HG02798 (cell line): ENCODE measurements around the gene PDGFA.

ENCODE experiments used
- ATAC-seq: cut with Tn5 transposase; IDR thresholded peaks from one replicate; pipeline ENCODE4 v1.9.1; 2021; ENCODE audit warnings: mild to moderate bottlenecking; ENCODE audit not compliant: unreplicated experiment, poor library complexity

Gene PDGFA

DNA sequence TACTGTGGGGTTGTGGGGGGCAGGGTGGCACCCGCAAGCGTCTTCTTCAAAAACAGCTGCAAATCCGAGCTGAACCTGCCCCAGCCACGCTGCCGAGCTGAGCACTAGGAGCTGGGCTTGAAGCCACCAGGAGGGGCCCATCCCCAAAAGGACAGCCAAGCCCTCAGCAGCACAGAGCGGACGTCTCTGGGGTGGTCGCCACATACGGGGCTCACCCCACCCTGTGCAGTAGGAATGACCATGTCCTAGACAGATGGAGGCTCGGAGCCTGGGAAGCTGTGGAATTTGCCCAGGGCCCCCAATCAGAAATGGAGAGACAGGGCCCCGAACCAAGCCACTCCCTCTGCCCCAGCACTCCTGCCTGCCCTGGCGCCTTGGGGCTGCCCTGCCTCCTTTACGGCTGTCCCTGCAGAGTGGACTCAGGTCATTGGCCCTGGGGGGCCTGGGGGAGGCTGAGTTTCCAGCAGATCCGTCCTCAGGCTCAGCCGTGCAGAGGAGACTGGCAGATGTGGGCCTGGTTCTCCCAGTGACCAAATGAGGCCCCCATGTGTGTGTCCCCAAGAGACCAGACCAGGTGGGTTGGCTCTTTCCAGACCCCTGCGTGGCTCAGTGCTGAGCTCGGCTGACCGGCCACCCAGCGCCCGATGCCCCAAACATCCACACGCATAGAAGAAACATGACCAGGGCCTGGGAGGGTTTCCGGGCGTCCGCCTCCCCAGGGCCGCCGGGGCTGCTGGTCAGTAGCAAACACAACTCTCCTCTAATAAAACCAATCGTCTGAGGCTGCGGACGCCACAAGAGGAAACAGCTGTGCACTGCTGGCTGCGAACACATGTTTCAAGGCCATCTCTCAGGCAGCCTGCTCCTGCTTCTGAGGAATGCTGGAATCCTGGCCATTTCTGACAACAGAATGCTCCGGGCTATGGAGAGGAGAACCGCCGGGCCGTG lies 54.9 kb downstream of the PDGFA start:
- ATAC-seq = no peak

DNA sequence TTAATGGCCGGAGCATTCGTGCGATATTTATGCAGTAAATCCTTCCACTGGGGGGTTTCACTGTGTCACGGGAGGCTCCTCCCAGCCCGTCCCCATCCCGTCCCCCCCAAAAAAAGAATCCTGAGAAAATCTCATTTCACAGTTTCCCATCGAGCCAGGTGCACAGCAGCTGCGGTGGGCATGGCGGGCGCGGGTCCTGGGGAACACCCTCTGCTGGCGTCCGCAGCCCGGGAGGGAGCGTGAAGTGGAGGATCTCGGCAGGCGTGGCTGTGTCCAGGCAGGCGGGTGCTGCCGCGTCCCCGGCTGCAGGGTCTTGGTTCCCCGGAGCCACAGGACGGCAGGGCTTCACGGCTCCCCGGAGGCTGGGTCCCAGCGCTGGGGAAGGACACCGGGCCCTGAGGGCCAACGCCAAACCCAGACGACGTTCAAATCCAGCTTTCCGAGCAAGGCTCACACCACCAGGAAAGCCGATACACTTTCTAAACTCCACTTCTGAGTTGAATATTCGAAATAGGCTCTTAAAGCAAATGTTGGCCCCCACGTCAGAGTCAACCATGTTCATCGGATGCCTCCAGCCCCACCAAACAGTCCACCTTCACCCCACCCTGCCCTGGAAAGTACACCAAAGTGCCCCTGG lies 55.7 kb downstream of the PDGFA start:
- no peak for ATAC-seq

DNA sequence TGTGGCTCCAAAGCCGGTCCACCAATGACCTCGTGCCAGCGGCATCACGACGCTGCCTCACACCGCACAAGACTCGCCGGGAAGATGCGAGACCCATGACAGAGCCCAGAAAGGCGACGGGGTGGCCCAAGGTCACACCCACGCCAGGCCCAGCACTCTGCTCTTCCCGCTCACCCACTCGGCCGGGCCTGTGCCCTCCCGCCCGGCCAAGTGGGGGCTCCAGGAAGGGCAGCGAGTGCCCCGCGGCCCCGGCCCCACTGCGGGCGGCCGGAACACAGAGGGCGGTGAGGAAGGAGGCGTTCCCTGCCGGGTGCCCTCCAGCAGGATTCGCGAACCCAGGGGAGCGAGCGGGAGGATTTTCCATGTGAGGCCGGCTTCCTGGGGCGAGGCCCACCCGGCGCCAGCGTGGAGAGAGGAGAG lies 56.3 kb downstream of the PDGFA start:
- ATAC-seq = no peak

DNA sequence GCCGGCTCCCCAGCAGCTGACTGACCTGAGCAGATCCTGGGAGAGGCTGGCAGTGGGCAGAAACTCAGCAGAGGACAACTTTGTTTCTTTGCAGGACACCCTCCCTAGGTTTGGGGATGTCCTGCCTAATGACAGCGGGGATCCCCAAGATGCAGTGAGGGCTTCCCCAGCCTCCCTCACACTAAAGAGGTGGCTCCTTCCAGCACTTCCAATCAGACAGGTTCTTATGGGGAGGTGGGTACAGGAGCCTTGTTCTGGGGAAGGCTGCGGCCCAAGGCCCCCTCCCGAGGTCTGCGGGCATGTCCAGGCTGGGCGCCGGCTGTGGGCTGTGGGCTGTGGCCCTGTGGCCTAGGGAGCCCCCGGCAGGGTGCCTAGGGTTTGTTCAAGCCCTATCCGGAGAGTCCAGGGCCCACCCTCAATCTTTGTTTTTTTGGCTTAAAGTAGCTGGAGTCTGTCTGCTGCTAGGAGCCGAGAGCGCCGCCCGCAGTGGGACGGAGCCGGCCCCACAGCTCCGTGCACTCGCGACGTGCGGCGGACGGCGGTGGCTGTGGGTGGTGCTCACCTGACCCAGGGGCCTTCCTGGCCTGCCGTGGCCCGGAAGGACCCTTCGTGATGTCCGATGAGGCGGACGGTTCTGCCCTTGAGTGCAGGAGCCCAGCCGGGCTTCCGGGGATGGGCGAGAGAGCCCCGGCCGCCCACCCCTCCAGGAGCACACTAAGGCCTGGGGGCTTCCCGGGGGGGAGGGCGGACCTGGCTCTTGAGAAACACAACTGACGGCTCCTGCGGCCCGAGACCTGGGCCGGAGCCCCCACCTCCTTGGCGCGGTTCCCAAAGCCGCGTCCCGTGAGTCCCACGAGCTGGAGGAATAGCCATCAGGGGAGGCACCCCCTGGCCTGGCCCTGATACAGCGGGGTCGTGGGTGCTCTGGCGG lies 57.2 kb downstream of the PDGFA start:
- ATAC-seq = no peak

DNA sequence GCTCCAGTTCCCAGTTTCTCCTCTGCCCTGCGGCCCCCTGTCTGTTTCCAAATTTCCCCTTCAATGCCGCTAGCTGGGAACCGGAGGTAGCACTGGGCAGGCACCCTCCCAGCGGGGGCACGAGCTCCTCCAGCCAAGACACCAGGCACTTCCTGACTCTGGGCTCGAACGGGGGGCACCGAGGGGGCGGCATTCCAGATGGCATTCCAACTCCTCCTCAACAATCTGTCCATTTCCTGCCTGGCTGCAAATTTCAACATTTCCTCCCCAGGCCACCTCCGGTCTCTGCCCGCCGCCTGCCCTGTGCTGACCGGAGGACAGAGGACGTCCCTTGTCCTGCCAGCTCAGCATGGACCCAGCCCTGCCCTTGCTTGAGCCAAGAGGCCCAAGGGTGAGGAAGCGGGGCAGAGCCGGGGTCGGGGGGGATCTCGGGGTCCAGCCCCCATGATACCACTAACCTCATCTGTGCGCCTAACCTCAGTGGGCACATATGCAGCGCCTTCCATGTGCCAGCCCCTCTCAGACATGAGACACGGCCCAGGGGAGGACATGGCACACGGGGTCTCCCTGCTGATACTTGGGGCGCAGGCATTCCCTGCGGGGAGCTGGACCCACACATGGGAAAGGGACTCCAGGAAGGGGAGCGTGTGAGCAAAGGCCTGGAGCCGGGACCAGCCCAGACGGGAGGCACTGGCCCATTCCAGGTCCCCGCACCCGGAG lies 58.0 kb downstream of the PDGFA start:
- no peak for ATAC-seq

DNA sequence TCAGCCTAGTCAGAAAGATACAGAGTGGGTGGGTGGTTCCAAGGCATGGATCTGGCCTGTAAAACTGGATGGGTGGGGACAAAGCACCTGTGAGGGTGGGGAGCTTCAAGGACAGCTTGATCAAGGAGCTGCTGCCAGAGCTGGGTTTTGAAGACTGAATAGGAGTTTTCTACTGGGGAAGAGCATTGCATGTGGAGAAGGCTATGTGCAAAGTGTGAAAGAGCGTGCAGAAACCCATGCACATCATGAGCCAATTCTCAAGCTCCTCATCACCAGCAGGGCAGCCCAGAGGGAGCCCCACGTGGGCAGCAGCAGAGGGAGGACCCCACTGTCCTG lies 58.6 kb downstream of the PDGFA start:
- ATAC-seq = no peak

DNA sequence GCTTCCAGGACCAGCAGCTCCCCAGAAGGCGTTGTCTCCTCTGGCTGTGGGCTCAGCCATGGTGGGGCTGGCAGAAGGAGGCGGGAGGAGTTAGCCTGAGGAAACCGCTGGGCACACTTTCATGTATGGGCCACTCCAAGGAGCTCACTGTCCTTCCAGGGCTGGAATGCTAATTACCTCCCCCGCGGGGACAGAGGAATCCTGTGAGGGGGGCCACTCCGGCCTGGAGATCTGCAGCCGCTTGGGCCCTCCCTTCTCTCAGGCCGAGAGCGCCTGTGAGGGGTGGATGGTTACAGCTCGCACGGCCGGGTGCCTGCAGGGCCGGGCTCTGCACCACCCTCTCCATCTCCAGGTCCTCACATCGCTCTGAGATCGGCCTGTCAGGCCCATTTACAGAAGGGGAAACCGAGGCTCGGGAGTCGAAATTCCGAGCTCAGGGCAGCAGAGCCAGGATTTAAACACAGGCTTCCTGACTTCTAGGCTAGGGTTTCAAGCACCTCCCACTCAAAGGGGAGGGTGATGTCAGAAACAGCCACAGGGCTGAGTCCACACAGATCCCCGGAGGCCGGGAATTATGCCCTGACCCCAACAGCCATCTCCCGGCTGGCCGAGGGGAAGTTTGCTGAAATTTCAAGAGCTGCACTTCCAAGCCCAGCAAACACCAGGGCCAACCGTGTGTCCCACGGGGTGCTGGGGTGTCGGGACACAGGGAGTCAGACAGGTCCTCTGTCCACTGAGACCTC lies 59.1 kb downstream of the PDGFA start:
- no peak for ATAC-seq

DNA sequence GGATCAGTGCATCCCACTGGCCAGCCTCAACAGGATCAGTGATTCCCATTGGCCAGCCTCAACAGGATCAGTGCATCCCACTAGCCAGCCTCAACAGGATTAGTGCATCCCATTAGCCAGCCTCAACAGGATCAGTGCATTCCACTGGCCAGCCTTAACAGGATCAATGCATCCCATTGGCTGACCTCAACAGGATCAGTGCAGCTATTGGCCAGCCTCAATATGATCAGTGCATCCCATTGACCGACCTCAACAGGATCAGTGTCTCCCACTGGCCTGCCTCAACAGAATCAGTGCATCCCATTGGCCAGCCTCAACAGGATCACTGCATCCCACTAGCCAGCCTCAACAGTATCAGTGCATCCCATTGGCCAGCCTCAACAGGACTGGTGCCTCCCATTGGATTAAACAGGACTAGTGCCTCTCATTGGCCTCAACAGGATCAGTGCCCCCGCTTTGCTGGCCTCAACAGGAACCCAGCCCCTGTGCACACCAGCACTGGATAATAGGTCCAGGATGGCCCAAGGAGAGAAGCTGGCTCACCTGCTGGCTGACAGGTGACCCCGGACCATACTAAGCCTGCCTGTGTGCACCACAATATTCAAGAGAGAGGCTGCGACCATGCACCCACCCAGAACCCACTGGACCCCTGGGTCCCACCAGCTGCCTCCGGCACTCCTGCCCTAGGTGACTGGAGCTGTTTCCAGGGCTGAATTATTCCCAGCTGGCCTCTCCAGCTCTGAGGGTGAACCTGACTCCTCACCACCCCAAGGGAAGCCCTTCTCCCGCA lies 59.9 kb downstream of the PDGFA start:
- no peak for ATAC-seq

DNA sequence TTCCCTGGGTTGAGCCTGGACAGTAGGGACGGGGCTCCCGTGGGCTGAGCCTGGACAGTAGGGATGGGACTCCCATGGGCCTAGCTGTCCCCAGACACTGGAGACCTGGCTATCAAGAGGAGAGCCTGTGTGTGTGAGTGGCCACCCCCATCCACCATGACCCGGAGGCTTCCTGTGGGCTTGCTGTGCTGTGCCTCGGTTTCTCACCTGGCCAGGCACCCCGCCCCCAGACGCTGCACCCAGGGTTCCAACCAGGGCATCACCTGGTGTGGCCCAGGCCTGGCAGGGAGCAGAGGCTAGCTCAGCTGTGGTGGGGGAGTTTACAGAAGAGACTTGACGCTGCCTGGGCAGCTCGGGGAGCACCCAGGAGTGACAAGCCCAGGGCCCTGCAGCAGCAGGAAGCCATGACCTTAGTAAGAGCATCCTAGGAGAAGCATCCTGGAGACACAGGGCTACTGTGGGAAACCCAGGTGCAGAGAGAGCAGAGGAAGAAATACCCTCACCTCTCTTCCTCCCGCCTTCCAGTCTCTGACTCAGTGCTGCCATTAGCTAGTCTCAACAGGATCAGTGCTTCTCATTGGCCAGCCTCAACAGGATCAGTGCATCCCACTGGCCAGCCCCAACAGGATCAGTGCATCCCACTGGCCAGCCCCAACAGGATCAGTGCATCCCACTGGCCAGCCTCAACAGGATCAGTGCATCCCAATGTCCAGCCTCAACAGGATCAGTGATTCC lies 61.0 kb downstream of the PDGFA start:
- ATAC-seq = no peak

DNA sequence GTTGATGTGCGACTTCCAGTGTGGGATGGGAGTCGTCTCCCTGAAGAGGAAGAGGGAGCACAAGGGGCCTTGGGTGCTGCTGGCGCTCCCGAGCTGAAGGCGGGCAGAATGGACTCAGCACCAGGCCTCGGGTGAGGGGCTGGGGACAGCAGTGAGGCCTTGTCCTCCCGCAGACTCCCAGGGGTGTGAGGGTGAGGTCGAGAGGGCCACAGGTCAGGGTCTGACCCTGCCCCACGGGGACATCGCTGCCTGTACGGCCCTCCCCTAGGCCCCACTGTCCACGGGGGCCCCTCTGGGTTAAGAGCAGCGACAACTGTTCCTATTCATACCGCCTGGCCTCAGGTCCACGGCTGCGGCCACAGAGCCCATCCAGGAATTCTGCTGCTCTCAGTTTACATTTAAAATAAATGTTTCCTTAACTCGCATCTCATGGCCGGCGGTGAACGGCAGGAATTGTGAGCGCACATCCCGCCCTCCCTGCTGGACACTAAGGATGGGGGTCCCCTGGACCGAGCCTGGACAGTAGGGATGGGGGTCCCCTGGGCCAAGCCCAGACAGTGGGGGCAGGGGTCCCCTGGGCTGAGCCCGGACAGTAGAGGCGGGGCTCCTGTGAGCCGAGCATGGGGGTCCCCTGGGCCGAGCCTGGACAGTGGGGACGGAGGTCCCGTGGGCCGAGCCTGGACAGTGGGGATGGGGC lies 61.7 kb downstream of the PDGFA start:
- ATAC-seq = no peak

DNA sequence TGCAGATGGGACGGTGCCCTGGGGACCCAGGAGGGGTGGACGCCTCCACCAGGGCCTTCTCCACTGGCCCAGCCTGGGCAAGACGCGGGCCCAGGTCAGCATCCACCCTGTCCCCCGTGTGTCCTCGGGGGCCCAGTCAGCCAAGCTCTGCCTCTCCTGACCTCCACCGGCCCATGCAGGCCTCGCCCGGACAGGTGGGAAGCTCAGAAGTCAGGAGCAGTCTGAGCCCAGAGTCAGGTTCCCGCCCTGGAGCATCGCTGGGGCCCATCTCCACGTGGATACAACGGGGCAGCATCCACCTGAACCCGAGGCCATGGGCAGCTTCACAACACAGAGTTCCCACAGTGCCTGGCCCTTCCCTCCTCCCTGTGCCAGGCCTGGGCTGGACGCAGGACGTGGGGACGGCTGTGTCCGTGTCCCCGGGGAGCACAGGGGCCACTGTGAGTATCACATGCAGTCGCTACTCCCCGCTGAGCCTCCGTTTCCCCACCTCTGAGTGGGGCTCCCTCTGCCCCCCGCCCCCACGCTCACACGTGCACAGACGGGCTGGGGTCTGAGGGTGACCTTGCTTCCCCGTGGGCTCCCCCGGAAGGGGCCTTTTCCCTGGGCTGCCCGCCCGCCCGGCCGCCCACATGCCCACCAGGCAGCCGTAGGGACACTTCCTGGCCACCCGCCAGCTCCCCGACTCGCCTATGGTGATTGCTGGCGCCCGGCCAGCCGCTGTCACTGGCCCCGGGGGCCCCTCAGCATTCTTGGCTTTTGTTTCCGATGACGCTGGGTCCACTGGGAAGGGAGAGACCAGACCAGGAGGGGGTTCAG lies 64.3 kb downstream of the PDGFA start:
- ATAC-seq = no peak

DNA sequence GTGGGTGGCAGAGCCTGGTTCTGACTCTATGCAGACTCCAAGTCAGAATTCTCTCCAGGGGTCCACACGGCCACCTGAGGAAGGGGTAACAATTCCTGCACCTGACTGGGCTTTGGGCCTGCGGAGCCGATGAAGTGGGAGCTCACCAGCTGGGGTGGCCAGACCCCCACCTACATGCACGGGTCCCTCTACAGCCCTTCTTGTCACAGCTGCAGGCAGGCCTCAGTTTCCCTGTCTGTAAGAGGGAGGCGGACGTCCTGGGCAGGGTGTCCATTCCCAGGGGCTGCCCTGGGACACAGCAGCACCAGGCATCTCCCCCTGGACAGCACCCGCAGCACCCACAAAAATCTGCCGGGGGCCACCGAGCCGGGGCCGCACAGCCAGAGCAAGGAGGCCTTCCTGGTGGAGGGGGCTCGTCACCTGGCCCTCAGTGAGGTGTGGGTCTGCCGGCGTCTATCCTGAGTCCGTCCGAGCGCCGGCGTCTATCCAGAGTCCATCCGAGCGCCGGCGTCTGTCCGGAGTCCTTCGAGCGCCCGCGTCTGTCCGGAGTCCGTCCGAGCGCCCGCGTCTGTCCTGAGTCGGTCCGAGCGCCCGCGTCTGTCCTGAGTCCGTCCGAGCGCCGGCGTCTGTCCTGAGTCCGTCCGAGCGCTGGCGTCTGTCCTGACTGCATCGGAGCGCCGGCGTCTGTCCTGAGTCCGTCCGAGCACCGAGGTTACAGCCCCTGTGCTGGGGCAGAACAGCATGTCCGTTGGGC lies 65.1 kb downstream of the PDGFA start:
- no peak for ATAC-seq

DNA sequence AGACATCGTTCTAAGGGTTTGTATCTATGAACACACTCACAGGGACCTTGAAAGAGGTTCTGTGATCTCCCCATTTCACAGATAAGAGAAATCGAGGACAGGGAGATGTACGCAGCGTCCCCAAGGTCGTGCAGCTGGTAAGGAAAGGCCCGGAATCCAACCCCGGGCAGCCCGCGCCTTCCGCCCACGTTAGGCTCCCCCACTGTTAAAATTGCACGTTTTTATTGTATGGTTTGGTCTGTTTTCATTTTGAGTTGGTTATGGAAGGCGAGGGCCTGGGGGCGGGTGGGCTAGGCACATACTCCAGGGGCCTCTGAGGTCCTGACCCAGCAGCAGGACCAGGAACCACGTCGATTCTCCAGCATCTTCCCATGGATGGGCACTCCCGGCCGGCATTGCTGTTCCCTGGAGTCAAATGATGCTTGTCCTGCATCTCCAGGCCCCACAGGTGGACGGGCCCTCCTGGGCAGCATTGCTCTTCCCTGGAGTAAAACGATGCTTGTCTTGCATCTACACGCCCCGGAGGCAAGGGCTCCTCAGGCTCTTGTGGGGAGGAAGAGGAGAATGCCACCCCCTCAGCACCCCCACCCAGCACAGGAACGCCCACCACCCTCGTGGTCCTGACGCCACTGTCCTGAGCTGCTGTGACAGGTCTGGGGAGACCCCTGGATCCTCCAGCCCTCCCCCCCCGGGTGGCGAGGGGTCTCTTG lies 65.9 kb downstream of the PDGFA start:
- ATAC-seq = no peak

DNA sequence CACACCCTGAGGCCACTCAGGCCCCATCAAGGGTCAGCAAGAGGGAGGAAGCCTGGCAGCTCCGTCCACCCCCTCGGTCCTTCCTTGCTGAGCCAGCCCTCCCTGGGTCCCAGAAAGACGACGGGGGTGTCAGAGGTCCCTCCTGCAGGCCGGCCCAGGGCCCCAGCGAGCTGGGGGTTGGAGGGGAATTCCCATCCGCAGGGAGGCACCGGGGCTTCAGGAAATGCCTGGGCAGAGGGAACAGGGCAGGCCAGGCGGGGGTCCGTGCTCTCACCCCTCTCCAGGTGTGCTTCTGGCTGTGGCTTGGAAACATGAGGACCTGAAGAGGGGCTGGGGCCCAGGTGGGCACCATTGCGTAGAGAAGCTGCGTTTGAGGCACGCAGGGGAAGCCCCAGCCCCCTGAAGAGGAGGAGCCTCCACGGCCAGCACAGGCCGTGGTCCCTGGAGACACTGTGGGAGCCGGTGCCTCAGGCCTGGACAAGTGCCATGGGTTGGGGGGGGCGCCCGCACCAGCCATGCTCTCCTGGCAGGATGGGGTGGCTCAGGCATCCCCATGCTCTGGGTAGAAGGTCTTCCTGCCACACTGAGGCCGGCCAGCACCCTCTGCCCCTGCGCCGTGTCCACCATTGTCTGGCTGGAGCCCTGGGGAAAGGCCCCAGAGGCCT lies 66.7 kb downstream of the PDGFA start:
- ATAC-seq = no peak

DNA sequence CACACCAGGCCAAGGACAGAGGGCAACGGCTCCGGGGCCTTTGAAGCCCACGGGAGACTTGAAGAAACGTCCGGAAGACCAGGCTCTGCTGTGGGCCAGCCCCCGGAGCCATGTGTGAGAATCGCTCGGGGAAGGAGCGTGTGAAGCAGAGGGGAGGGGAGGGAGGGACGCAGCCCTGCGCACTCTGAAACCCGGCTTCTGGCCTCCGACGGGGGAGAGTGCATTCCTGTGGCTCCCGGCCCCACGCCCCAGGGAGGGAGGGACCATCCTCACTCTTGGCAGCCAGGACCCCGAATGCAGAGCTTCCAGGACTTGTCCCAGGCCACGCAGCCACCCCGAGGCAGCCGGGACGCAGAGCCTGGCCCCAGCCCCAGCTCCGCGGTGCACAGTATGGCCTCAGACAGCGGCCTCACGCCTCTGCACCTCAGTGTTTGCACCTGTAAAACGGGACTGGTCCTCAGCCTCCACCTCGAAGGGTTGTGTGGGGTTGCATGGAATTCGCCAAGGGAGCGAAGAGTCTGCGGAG lies 67.4 kb downstream of the PDGFA start:
- ATAC-seq = no peak
